Nucleus accumbens (tissue), 56 donors: Measurements from ENCODE around the gene CD247.
A peak's percentile ranks its signal among the peaks of the same experiment; 100 is the strongest.

Experiments
- DNase-seq, 56 donors: peaks; one replicate each; lab custom pipeline; 2025; lab: John Stamatoyannopoulos, UW

The CD247 gene

DNA sequence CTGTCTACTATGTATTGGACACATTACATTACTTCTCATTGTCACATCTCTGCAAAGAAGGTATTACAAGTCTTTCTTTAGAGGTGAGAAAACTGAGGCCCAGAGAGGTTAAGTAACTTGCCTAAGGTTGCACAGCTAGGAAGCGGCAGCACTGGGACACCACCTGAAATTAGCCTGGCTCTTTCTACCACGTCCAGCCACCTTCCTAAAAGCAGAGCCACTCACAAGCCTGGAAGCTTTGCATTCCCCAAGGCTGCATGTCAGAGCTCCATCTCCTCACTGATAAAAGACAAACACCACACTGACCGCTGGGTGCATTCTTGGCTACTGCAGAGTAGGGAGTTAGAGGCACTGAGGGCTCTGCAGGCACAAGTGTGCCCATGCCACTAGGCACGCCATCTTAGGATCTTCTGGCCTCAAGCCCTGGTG is 2.4 kb downstream of the CD247 start:
- no peak for DNase-seq

DNA sequence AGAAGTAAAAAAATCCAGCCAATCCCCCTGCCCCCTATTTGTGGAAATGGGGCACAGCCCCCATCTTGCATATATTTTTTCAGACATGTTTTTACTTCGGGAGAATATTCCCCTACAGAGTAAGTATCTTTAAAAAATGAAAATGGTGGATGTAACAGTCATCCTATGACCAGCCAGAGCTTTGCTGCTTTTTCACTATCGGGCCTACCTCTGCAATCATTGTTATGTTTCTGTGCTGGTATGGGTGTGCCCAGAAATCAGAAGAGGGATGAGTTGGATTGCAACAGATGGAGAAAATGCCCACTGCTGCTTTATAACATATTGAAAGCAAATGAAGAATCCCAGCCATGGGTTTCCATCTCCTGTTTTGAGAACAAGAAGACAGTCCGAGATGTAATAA is 2.9 kb downstream of the CD247 start:
- no peak for DNase-seq

DNA sequence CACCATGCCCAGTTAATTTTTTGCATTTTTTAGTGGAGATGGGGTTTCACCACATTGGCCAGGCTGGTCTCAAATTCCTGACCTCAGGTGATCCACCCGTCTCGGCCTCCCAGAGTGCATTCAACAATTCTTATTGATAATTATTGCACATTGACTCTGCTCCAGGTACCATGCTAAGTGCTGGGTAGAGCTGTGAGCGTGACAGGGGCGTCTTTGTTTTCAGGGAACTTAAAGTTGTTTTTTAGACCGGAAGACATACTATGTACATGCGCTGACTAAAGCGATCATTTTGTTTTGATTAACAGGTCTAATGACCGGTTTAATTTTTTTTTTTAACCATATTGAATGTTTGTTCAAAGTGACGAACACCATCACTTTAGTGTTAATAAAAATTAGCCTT is 4.0 kb downstream of the CD247 start:
- no peak for DNase-seq

DNA sequence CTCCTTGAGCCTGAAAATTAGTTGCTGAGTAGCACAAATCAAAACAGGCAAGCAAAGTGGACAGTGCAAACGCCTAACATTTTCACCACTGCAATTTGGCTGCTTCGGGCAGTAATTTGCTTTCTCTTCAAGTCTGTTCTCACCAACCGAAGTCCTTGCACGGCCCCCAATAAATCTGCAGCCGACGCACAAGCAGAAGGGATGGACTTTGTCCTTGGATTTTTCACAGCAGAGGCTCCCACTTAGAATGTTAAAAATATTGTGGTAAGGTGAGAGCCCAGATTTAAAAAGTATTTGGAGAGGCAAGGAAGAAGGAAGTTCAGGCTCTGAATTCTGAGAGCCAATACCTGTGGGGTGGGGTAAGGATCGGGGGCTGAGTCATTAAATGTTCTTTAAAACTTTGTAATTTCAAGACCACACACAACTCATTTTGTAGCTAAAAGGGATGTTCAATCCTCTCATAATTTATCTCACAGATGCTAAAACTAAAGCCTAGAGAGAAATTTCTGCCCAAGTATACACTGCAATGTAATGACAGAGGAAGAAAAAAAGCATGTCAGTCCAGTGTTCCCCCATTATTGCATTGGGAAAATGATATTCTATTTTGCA is 6.2 kb downstream of the CD247 start:
- no peak for DNase-seq

DNA sequence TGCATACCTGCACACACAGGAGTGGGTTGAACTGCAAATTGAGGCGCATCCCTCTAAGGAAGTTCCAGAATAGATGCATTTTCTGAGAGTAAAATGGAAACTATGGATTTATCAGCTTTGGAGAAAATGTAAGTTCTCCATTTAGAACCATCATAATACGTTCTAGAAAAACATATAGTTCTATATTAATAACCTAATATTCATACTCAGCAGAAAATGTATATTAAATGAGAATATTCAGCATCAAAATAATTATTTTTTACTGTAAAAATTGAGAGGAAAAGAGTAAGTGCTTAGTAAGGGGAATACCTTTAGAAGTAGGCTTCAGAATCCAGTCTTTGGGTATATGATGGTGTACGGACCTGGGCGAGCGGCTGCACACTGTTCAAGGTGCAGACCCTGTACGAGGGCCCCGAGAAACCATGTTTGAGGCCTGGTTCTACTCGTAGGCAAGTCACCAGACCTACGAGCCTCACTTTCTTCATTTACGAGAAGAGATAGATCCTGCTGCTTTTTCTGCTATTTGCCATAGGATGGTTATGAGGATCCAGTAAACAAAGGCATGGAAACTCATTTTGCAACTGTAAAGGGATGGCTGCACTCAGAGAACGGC is 6.8 kb downstream of the CD247 start:
- DNase-seq: no peak

DNA sequence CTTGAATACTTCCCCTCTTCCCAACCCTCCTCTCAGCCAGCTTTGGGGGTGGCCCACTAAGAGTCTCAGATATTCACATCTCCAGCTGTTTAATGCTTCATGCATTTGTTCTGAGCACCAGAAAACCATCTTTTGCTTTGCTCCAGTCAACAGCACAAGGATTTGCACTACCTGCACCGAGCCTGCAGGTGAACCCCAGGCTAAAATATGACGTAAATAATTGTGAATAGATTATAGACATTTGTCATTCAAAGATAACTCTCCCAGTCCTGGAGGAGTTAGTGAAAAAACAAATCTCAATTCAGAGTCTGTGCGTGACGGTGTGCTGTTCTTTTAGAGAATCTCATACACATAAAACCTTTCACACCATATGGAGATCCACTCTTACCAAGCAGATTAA is 7.4 kb downstream of the CD247 start:
- no peak for DNase-seq

DNA sequence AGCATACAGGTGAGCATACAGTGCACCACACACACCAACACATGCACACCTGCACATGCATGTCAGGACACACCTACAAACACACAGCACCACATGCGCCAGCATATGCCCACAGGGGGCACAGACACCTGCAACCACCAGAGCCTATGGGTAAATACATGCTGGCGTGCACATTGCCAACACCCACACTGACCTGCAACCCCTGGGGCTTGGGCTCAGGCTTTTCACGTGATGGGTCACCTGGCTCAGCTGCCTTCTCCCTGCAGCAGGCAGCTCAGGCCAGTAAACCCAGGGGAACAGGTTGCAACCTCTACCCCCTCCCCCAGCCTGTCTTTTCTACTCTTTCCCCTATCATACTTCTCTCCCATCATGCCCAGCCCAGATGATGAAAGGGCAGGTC is 8.1 kb downstream of the CD247 start:
- DNase-seq: no peak

DNA sequence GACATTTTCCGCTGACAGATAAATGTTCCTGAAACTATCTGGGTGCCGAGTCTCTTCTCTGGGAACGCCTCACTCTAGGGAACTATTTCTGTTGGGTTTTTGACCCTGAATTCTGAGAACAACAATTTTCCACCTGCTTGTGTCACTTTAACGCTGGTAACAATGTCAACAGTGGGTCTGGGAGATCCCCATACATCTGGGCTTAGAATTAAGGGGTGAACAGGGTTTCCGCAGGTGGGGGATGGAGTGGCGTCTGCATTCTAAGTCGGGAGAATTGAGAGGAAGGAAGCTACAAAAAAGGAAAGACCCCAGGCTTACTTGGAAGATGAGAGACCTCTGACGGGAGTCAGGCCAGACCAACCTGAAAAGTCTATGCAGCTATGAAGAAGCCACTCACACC is 8.7 kb downstream of the CD247 start:
- DNase-seq: no peak

DNA sequence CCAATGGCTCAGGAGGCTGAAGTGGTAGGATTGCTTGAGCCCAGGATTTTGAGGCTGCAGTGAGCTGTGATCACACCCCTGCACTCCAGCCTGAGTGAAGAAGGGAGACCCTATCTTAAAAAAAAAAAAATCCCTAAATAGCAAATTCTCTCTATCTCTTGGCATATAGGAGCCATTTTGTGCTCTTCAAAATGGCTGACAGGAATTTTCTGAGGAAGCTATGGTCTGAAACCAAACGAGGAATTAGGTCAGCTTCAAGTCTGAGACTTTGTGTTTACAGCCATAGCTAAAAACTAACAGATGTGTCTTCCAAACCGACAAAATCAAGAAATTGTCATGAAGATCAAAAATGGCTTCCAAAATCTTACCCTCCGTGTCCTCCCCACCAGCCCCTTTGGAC is 10.6 kb downstream of the CD247 start:
- DNase-seq: no peak

DNA sequence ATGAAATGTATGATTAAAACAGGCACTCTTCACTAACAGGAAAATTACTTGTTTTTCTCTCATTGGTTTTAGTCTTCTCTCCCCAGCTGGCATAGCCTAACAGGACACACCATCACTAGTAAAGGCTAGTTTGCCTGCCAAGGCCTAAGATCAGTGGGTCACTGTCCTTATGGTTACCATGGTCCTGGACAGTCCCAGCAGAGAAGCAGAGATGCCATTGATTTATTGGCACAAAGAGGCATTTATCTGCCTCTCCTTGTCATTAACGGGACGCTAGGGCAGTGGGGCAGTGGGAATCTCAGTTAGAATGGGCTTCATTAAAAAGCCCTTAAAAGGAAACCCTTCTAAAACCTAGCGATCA is 13.9 kb downstream of the CD247 start:
- DNase-seq: no peak

DNA sequence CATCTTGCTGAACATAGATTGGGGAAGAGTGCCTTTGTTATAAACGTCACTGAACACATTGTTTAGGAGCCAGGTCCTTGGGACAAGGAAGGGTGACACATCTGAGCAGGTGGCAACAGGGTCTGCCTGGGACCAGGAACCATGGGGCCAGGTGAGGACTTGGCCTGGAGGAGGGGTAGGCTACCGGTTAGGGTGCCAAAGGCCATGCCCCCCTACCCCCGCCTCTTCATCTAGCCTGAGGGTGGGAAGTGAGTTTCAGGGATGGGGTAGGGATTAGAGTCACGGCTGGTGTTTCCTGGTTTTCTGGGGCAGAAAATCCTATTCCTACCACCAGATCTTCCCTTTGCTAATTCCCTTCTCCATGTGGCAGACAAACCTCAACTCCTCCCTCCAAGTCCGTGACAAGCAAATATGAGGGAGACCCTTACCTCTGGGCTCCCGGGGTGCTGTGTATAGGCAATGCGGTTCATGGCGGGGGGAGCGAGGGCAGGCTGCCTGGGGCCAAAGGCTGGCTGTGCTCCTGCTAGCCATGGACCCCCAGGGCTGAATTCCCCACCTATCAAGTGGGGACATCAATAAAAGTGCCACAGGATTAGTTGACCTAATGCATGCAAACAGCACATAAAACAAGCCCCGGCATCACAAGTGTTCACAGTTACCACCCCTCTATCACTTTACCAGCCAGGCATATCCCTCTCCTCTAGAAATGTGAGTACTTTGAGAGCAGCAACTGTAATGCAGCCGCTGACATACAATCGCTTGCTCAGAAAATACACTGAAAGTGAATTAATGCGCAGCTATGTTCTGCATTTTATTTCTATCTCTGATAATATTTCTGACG is 14.5 kb downstream of the CD247 start:
- no peak for DNase-seq

DNA sequence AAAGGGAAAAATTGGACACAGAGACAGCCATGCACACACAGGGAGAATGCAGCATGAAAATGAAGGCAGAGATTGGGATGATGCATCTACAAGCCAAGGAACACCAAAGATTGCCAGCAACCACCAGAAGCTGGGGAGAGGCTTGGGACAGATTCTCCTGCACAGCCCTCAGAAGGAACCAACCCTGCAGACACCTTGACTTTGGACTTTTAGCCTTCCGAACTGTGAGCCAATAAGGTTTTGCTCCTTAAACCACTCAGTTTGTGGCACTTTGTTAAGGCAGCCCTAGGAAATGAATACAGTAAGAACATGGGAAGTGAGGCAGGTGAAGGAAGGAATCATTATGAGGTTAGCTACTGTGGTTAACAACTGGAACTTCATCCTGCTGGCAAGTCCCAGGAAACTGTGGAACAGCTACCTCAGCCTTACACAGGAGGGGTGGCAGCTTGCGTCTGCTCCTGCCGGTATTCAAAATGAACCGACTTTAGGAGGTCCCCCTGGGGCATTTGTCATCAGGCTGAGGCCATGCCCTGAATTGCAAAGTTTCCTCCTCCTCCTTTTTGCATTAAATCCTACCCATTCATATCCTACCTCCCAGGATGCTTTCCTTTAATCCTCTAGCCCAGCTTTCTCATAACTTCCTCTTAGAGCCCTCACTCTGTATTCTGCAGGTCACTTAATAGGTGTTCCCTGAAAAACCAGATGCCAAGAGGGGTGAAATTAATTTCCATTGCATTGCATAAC is 15.4 kb downstream of the CD247 start:
- no peak for DNase-seq

DNA sequence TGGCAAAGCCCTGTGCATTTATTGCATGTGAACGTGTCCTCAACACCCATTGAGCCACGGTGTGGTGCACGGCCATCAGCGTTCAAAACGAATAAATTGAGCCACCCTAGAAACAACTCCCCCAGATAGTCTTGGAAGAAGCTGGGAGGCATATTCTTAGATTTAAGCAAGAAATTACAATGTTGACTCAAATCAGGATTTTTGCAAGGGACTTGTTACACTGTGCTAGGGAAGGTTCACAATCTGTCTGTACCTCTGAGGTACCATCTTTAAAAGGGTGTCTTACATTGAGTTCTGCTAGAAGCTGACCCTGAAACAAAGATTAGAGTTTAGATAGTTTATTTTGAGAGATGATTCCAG is 16.2 kb downstream of the CD247 start:
- no peak for DNase-seq

DNA sequence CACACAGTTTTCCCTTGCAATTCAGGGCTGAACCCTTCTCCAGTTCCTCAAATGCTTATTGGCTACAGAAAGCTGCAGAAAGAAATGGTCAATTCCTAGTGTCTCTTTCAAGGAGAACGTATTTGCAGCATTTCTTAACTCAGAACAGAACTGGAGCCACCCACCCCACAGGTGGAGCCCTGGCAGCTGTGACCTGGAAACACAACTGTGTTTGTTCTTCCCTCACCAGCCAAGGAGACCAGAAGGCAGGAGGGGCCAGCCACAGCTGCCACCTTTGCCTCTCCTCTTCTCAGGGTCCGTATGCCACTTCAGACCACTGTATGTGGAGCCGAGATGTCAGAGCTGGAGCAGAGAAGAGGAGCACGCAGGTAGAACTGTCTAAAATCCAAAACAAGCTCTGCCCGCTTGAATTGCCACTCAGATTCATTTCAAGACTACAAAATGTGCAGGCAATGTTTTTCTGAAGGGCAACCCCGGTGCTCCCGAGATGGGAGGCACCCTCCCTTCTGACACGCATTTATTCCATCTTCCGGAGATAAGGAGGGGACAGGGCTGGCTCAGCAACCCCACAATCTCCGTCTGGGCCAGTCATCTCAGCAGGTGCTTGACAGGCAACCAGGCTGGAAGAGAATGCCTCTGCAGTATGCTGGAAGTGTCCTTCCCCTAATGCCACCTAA is 16.7 kb downstream of the CD247 start:
- DNase-seq: no peak

DNA sequence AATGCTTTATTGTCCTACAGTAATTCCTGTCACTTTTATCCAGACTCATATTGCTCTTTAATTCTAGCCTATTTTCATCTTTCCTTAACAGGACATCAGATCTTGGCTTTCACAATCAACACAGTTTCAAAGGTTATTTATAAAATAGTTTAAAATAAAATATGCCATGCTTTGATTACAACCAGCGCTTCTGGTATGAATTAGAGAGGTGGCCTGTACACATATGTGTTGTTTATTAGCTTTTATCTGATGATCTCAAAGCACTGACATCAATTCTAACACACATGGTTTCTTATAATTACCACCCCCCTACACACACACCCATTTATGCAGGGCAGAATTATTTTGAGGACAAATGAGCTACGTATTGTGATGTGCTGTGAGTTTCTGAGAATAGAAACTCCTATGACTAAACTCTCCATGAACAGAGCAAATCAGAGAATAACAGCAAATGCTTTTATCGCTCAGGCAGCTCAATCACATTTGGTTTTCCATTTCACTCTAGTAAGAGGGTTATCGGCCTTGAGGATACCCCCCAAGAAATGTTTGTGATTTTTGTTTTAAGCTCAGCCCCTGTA is 18.0 kb downstream of the CD247 start:
- peak in 3 of 56 donors; percentile 5 to 20 (median 17) for DNase-seq

DNA sequence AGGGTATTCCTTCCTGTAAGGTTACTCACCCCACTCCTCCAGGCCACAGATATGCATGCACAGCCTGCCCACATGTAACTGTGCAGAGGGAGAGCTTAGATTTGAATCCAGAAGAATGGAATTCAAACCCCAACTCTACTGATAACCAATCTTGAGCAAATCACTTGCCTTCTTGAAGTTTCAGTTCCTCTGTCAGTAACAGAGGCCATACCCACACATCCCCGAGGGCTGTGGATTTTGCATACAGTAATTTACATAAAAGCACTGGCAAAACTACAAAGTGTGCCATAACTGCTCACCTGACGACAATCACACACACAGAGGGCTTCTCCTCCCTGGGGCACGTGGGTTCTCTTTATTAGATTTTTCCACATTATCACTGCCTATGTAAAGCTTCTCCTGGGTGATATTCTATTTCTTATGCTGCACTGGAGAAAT is 18.6 kb downstream of the CD247 start:
- peak in 3 of 56 donors; percentile 3 to 14 (median 6) for DNase-seq

DNA sequence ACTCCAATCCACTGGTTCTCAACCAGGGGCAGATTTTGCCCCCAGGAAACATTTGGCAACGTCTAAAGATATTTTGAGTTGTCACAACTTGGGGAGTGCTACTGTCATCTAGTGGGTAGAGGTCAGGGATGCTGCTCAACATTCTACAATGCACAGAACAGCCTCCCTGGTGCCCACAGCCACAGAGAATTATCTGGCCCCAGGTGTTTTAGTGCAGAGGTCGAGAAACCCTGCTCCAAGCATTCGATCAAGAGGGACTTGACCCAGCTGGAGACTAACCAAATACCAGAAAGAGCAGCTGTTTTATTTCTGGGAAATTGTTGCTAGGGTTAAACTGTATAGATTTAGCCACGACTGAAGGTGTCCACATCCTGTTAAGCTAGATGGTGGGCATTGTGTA is 19.2 kb downstream of the CD247 start:
- no peak for DNase-seq

DNA sequence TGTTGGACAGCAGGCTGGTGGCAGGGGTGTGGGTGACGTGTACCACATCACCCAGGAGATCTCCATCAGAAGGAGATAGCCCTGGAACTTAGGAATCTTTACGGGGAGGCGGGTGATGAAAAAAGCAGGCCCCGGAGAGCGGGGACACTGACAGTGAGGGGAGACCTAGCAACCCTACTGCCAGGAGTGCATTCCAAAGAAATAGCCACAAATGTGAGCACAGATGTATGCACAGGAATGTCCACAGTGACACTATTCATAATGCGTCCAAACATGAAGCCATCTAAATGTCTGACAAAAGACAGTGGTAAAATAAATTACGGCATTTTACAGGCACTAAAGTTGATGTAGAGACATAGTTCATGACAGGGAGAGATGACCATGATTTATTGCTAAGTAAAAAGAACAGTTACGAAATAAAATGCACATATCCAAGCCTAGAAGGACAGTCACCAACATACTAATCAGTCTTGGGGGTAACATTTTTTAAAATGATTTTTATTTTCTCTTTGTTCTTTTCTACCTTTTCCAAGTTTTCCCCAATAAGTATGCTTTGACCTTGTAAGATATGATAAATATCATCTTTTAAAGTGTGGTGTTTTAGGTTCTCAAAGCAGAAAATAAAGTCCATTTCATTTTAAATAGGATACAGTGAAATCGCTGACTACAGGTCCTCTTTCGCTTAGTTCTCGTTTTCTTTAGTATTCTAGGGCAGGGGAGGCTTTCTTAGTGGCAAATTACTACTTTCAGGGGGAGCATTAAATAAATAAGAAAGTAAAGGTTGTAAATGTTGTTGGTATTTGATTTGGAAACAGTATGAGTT is 21.3 kb downstream of the CD247 start:
- DNase-seq: no peak

DNA sequence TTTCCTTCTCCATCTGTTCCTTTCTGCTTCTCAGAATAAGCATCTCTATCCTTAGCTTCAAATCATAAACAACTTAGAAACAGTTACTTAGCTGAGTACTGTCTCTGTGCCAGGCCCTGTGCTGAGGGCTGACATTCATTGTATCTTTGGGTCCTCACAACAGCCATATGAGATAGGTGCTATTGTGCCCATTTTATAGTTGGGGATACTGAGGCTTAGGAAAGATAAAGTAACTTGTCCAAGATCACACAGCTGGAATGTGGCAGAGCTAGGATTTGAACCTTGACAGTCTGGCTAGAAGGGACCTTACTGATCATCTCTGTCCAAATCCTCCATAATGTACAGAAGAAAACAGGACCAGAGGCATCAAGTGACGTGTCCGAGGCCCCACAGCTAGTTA is 25.0 kb downstream of the CD247 start:
- no peak for DNase-seq
